ENCODE results near the gene ANAPC7.

ANAPC7 gene

DNA sequence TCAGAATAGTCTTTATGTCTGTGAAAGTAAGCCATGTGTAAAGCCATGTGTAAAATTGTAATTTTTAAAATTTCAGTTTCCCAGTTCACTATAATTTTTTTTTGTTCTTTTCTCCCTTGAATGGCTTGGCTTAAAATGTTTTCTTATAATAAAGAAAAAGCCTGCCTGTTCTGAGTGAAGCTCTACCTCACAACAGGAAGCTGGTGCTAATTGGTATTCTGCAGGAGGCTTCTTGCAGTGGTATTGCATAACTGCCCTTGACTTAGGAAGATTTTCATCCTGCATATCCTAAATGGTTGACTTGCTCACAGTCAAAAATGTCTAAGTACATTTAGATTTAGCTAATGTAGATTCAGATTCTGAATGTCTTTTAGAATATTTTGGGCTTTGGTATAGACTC lies 73.0 kb downstream of the ANAPC7 start:
- peak; percentile 17 for DNase-seq (ENCODE audit: low read depth, low spot score)
- POLR2A ChIA-PET, result interaction anchor here (0.6 kb wide), 1 partner anchor 66 kb away, joined by 3 read pairs; no protein-coding TSS in a partner anchor
- H3K4me3 ChIP-seq (ENCODE audit: low read depth, low read length), result no peak overlapping the region
- TF ChIP-seq, protein P1, sequence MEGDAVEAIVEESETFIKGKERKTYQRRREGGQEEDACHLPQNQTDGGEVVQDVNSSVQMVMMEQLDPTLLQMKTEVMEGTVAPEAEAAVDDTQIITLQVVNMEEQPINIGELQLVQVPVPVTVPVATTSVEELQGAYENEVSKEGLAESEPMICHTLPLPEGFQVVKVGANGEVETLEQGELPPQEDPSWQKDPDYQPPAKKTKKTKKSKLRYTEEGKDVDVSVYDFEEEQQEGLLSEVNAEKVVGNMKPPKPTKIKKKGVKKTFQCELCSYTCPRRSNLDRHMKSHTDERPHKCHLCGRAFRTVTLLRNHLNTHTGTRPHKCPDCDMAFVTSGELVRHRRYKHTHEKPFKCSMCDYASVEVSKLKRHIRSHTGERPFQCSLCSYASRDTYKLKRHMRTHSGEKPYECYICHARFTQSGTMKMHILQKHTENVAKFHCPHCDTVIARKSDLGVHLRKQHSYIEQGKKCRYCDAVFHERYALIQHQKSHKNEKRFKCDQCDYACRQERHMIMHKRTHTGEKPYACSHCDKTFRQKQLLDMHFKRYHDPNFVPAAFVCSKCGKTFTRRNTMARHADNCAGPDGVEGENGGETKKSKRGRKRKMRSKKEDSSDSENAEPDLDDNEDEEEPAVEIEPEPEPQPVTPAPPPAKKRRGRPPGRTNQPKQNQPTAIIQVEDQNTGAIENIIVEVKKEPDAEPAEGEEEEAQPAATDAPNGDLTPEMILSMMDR (IDR thresholded peaks at IDR 0.05; ENCODE audit: insufficient read depth, low read length, missing control alignments), result no peak
- CTCF ChIA-PET, result interaction anchor here (0.9 to 3.2 kb wide), 6 partner anchors 9 to 231 kb away, joined by 3 to 16 read pairs (median 6); no protein-coding TSS in a partner anchor

DNA sequence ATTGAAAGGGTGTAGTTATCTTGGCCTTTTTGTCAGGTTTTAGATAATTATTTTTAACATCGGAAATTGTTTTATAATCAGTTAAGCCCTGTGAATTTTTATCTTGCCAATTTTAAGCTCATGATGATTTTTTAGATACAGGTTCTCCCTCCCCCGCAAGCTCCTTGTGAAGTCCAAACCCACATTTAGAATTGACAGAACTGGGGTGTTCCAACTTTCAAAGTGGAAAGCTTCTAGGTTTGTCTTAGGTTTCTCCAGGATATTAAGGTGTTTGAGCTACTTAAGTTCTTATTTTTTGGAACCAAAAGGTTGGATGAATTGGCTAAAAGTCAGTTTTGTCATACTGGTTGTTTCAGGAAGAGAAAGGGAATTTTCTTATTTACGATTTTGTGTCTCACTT lies 73.4 kb downstream of the ANAPC7 start:
- ChIA-PET CTCF (interaction anchor here (0.9 to 3.2 kb wide), 7 partner anchors 9 to 231 kb away, joined by 3 to 16 read pairs (median 5); no protein-coding TSS in a partner anchor), POLR2A (interaction anchor here (0.6 kb wide), 1 partner anchor 66 kb away, joined by 3 read pairs; no protein-coding TSS in a partner anchor)
- no peak overlapping the region for H3K4me3 ChIP-seq (ENCODE audit: low read depth, low read length)
- DNase-seq (ENCODE audit: low read depth, low spot score), result no peak
- TF ChIP-seq, protein P1 (IDR thresholded peaks at IDR 0.05; ENCODE audit: insufficient read depth, low read length, missing control alignments), result no peak

DNA sequence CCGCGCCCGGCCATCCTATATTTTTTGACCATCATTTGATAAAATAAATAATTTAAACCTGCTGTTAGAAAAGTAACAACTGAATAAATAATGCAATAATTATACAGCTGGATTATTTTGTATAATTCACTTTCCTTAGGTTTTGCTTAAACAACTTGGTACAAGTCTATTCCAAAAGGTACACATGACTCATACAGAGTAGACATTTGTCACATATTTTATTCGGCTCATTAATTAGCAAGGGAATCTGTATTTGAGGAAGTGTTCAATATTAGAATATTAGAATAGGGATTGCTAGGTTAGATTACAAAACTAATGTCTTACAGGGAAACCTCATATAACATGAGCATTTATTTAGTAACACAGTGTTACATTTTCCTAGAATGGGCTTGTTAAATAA lies 73.8 kb downstream of the ANAPC7 start:
- POLR2A ChIA-PET, result no interaction called here

More for the DNA sequence above, 73.8 kb downstream of the ANAPC7 start:
- DNase-seq (ENCODE audit: low read depth, low spot score), result no peak
- TF ChIP-seq, protein P1 (IDR thresholded peaks at IDR 0.05; ENCODE audit: insufficient read depth, low read length, missing control alignments), result no peak
- CTCF ChIA-PET, result interaction anchor here (0.9 to 3.2 kb wide), 6 partner anchors 9 to 230 kb away, joined by 3 to 16 read pairs (median 6); no protein-coding TSS in a partner anchor
- H3K4me3 ChIP-seq (ENCODE audit: low read depth, low read length), result no peak overlapping the region

All from AG04449 (cell line).